NCI-H2196 (cell line): Measurements from ENCODE around the gene ZSCAN5C.
"Not testable (repeated sequence)": the region's sequence is repeated elsewhere in the genome, so short reads cannot be mapped to it uniquely, and the experiment has no call there.

Experiments
- DNase-seq: peaks from one replicate; lab custom pipeline; 2025; ENCODE audit not compliant: unreplicated experiment; lab: John Stamatoyannopoulos, UW

Gene ZSCAN5C, protein sequence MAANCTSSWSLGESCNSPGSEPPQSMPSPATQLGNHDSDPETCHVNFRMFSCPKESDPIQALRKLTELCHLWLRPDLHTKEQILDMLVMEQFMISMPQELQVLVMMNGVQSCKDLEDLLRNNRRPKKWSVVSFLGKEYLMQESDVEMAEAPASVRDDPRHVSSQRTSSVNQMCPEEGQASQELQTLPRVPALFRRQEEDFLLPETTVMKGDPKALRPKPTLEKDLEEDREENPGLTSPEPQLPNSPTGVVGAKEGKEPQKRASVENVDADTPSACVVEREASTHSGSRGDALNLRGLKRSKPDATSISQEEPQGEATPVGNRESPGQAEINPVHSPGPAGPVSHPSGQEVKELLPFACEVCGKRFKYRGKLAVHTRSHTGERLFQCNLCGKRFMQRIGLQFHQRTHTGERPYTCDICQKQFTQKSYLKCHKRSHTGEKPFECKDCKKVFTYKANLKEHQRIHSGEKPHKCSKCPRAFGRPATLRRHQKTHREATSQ

GRCh38 chr19:56201973-56202372 is at the start of gene ZSCAN5C:
Gene ZSCAN5C, plus strand, starts transcription at chr19:56202273. Its CDS starts 3,641 bp downstream, at chr19:56205914.
- DNase-seq: no peak

DNA sequence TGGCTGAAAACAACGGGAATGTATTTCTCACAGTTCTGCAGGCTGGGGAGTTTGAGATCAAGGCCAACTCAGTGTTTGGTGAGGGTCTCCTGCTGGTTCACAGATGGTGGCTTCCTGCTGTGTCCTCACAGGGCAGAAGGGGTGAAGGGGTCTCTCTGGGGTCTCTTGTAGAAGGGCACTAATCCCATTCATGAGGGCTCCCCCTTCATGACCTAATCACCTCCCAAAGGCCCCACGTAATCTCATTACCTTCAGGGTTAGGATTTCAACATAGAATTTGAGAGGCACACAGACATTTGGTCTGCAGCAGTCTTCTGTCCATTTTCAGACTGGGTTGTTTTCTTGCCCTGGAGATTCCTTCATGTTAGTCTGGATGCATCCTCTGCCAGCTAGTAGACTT is 49.4 kb upstream of the ZSCAN5C start:
- DNase-seq: no peak

GRCh38 chr19:56153507-56153906 is 48.6 kb upstream of the ZSCAN5C start:
- peak; percentile 72 for DNase-seq

GRCh38 chr19:56155124-56155687 is 46.9 kb upstream of the ZSCAN5C start:
- DNase-seq: no peak

DNA sequence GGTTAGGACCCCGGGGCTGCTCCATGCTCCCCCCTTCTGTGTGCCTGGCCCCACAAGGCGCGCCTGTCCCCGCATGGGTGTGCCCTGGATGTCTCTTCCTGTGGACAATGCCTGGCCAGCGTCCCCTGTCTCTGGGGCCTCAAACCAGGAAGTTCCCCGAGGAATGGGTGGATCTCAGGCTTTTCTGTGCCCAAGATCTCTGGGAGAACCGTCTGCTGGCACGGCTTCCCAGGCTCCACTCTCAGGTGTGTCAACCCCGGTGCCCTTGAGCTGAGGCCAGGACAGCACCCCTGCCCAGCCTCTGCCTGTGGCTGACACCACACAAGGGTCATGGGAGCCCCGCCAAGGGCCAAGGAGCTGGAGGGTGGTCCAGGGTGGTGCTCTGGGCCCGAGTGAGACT is 45.3 kb upstream of the ZSCAN5C start:
- DNase-seq: no peak

DNA sequence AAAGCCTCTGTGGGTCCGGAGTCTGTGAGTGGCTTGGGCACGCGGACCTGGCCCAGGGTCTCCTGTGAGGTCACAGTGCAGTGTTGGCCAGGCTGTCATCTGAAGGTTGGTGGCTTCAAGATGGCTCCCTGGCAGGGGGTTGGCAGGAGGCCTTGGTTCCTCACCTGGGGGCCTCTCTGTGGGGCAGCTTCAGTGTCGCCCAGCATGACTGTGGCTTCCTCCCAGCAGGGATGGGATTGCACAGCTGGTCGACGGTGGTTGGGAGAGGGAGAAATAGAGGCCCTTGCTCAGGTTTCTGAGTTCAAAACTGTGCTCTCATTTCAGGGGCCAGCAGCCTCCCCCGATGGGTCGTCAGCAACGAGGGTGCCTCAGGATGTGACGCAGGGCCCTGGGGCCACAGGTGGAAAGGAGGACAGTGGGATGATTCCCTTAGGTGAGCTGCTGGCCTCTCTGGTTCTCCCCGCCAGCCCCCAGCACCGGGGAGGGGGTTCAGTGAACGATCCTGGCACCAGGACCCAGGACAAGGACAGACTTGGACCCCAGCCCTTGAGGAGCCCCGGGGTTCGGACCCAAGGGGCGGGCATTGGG is 43.8 kb upstream of the ZSCAN5C start:
- no peak for DNase-seq

GRCh38 chr19:56159009-56159559 is 43.0 kb upstream of the ZSCAN5C start:
- DNase-seq: no peak

GRCh38 chr19:56159622-56160271 is 42.3 kb upstream of the ZSCAN5C start:
- DNase-seq: no peak

GRCh38 chr19:56161534-56161933 is 40.5 kb upstream of the ZSCAN5C start:
- DNase-seq: no peak

- no peak for DNase-seq
Measured at GRCh38 chr19:56162258-56162657, 39.8 kb upstream of the ZSCAN5C start.

- DNase-seq: no peak
Measured at GRCh38 chr19:56163097-56163496, 39.0 kb upstream of the ZSCAN5C start.

- DNase-seq: no peak
Measured at GRCh38 chr19:56167064-56167578, 35.0 kb upstream of the ZSCAN5C start.

DNA sequence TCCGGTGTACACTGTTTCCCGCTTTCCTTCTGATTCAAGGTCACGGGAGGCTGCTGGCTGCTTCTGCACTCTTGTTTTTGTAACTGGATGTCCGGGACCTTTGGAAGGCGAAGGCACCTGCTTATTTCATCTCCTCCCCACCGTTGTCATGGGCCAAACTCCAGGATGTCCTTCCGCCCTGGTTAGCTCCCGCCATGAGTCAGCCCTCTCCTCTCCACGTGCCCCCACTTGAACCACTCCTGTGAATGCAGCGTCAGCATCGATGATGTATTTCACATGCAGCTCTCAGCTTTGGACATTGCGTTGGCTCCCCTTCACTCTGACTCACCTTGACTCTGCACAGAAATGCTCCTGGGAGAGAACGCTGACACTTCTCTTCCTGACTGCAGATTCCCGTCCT is 31.8 kb upstream of the ZSCAN5C start:
- peak; percentile 93 for DNase-seq

DNA sequence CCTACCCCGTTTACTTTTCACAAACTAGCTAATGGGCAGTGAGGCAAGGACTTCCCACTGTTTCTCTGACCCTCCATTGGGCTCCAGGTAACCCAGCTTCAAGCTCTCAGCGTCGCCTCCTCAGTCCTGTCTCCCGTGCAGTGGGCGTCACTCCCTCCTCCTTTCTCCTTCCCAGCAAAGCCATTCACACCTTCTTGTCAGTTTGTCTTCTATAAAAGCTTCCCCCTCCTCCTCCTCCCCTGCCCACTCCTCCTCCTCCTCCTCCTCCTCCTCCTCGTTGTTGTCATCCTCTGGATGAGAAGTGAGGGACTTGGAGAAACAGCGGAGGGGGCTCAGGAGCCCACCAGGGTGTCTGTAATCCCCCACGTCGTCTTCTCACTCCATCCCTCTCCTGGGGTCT is 28.0 kb upstream of the ZSCAN5C start:
- no peak for DNase-seq

DNA sequence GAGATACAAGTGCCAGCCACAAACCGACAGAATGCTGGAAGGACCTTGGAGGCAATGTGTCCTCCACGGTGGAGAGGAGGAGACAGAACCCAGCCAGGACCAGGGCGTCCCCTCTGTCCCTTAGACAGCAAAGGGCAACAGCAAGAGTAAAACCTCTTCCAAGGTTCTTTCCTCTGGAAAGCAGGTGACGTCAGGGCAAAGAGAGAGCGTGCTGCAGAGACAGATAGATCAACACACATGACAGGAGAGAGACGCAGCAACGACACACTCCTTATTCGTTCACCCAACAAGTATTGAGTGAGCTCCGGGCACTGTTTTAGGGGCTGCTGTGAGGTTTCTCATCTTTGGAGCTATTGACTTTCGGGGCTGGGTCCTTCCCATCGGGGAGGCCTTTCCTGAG is 27.5 kb upstream of the ZSCAN5C start:
- DNase-seq: no peak

- not testable (repeated sequence) for DNase-seq
Measured at GRCh38 chr19:56175861-56176307, 26.2 kb upstream of the ZSCAN5C start, which contains the start of gene GALP. Gene GALP, plus strand, starts transcription at chr19:56176008. Its CDS starts 1,101 bp downstream, at chr19:56177109.

GRCh38 chr19:56176310-56176709 is 25.8 kb upstream of the ZSCAN5C start:
- not testable (repeated sequence) for DNase-seq

GRCh38 chr19:56176881-56177280 is 25.2 kb upstream of the ZSCAN5C start:
- DNase-seq: no peak

GRCh38 chr19:56177564-56178243 is 24.4 kb upstream of the ZSCAN5C start:
- DNase-seq: no peak

GRCh38 chr19:56189785-56190184 is 12.3 kb upstream of the ZSCAN5C start:
- DNase-seq: no peak
